Glutamatergic neuron (in vitro differentiated cells): ENCODE data around the gene ROR1. TPM values are rescaled to one million over a fixed set of nuclear protein-coding genes. Genes with fewer than 3 reads are reported as not detected.

Experiments
- DNase-seq: peaks from one replicate; pipeline ENCODE4 v3.0.0; 2022
- H3K27ac Mint-ChIP-seq: one replicate; pipeline ENCODE4 v1.8.0; 2020; ENCODE audit warnings: mild to moderate bottlenecking, mixed read lengths, inconsistent platforms; ENCODE audit not compliant: unreplicated experiment
- H3K27me3 Mint-ChIP-seq: one replicate; pipeline ENCODE4 v1.8.0; 2020; ENCODE audit warnings: mild to moderate bottlenecking, moderate library complexity, mixed read lengths, inconsistent platforms; ENCODE audit not compliant: unreplicated experiment
- H3K36me3 Mint-ChIP-seq: one replicate; pipeline ENCODE4 v1.8.0; 2020; ENCODE audit warnings: mild to moderate bottlenecking, mixed read lengths, inconsistent platforms; ENCODE audit not compliant: unreplicated experiment
- H3K4me1 Mint-ChIP-seq: one replicate; pipeline ENCODE4 v1.8.0; 2020; ENCODE audit warnings: mild to moderate bottlenecking, low read depth, mixed read lengths, inconsistent platforms; ENCODE audit not compliant: unreplicated experiment
- H3K4me3 Mint-ChIP-seq: one replicate; pipeline ENCODE4 v1.8.0; 2020; ENCODE audit warnings: mild to moderate bottlenecking, mixed read lengths, inconsistent platforms; ENCODE audit not compliant: unreplicated experiment
- H3K9me3 Mint-ChIP-seq: one replicate; pipeline ENCODE4 v1.8.0; 2020; ENCODE audit warnings: mild to moderate bottlenecking, moderate library complexity, mixed read lengths, inconsistent platforms; ENCODE audit not compliant: unreplicated experiment
- CTCF ChIP-seq: fragments of 200-600 bp; sonication (generic); IDR thresholded peaks from one replicate; pipeline ENCODE4 v1.5.0; 2021; ENCODE audit not compliant: partially characterized antibody, unreplicated experiment
- total RNA-seq: library from RNA; stranded (reverse); fragmentation: NEBNext Ultra II Directional; extraction: Animal tissue kit (Norgen Biotek cat#: 25700); gene quantifications from one replicate; pipeline ENCODE4 v1.2.1, GENCODE V29; 2021; ENCODE audit not compliant: unreplicated experiment

The ROR1 gene
- total RNA-seq, 1 donor from 2014 or later, result 11.3 TPM

GRCh38 chr1:64117492-64117891 is 343.7 kb downstream of the ROR1 start:
- no peak for TF ChIP-seq CTCF
- Mint-ChIP-seq H3K9me3 (peaks cover 2% of the 10 kb centered on the region), H3K4me1 (no peaks in the 10 kb centered on the region), H3K36me3 (no peaks in the 10 kb centered on the region), H3K27me3 (peaks cover 2% of the 10 kb centered on the region), H3K27ac (no peak overlapping the region), H3K4me3 (no peak overlapping the region)
- no peak for DNase-seq

GRCh38 chr1:64121766-64122385 is 348.1 kb downstream of the ROR1 start:
- Mint-ChIP-seq H3K27me3 (peaks cover 2% of the 10 kb centered on the region), H3K36me3 (no peaks in the 10 kb centered on the region), H3K9me3 (no peaks in the 10 kb centered on the region), H3K4me3 (no peak overlapping the region), H3K27ac (no peak overlapping the region), H3K4me1 (no peaks in the 10 kb centered on the region)
- DNase-seq, result no peak
- TF ChIP-seq CTCF, result no peak

GRCh38 chr1:64122588-64122987 is 348.8 kb downstream of the ROR1 start:
- H3K36me3 Mint-ChIP-seq, result no peaks in the 10 kb centered on the region
- H3K4me1 Mint-ChIP-seq, result no peaks in the 10 kb centered on the region
- no peak overlapping the region for H3K4me3 Mint-ChIP-seq
- no peaks in the 10 kb centered on the region for H3K9me3 Mint-ChIP-seq
- H3K27me3 Mint-ChIP-seq, result peaks cover 1% of the 10 kb centered on the region
- no peak overlapping the region for H3K27ac Mint-ChIP-seq
- no peak for TF ChIP-seq CTCF
- no peak for DNase-seq

- no peaks in the 10 kb centered on the region for H3K4me1 Mint-ChIP-seq
- no peaks in the 10 kb centered on the region for H3K36me3 Mint-ChIP-seq
- H3K9me3 Mint-ChIP-seq, result no peaks in the 10 kb centered on the region
- H3K27me3 Mint-ChIP-seq, result no peaks in the 10 kb centered on the region
- no peak for DNase-seq
- H3K4me3 Mint-ChIP-seq, result no peak overlapping the region
- no peak for TF ChIP-seq CTCF
- no peak overlapping the region for H3K27ac Mint-ChIP-seq
These were observed 351.1 kb downstream of the ROR1 start for GRCh38 chr1:64124704-64125440.

- Mint-ChIP-seq H3K4me1 (peaks cover 4% of the 10 kb centered on the region), H3K4me3 (no peak overlapping the region), H3K9me3 (no peaks in the 10 kb centered on the region), H3K36me3 (no peaks in the 10 kb centered on the region), H3K27ac (no peak overlapping the region), H3K27me3 (no peaks in the 10 kb centered on the region)
- TF ChIP-seq CTCF, result no peak
- no peak for DNase-seq
These were observed 352.8 kb downstream of the ROR1 start for GRCh38 chr1:64126581-64126980.
